ENCODE results near the gene FUT7. TPM values are rescaled to one million over a fixed set of nuclear protein-coding genes. Genes with fewer than 3 reads are reported as not detected.

FUT7 gene, protein sequence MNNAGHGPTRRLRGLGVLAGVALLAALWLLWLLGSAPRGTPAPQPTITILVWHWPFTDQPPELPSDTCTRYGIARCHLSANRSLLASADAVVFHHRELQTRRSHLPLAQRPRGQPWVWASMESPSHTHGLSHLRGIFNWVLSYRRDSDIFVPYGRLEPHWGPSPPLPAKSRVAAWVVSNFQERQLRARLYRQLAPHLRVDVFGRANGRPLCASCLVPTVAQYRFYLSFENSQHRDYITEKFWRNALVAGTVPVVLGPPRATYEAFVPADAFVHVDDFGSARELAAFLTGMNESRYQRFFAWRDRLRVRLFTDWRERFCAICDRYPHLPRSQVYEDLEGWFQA
- total RNA-seq, result not detected in 2 replicates

DNA sequence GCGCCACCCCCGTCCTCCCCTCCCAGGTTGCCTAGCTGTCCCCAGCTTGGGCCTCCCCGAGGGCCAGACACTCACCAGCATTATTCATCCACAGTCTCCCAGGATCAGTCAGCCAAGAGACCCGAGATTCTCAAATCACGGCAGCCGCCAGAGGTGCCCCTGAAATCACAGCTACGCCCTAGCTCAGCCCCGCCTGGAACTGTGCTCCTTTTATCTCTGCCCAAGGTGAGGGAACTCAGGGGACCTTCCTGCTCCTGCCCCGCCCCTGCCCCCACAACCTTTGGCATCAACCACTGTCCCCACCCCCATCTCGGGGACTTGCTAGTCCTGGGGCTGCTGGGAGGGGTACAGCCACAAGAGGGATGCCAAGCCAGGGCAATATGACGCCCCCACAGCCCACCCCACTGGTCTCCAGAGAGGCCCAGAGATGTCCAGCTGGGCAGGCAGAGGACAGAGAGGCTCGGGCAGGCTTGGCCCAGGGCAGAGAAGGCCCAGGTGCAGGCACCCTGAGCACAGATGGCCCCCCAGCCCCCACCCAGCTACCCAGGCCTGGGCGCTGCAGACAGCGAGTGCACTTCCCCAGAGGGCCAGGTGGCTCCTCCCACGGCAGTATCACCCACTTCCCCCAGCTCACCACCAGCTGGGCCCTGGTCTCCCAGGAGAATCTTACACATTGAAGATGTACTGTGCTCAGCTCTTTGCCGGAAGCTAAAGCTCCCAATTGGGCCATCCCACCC is at the start of gene FUT7:
Gene FUT7, minus strand, starts transcription at position 185 of the 737 bp plus-strand sequence. Its CDS starts 97 bp downstream, at position 88.

DNA sequence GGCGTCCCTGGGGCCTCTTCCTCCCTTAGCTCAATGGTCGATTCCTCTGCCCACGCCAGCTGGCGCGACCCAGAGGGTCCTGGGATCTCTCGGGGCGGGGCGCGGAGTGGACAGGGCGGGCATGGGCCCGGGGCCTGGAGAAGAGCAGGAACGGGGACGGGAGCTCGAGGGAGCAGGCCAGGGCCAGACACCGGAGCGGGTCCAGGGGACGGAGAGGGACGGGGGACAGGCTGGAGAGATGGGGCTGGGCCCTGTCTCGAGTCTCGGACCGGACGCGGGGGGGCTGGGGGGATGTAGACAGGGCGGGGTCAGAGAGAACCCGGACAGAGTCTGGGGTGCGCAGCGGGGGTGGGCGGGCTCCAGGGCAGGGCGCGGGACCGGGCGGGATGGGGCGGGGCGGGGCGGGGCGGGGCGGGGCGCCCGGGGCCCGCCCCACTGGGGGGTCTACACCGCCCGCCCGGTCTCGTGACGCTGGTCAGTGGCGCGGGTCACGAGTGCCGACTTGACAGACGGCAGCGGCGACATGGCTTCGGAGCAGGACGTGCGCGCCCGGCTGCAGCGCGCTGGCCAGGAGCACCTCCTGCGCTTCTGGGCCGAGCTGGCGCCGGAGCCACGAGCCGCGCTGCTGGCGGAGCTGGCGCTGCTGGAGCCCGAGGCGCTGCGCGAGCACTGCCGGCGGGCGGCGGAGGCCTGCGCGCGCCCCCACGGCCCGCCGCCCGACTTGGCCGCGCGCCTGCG is 45.3 kb upstream of the FUT7 start, which contains the start of gene UAP1L1:
Gene UAP1L1, plus strand, starts transcription at position 508 of the 738 bp plus-strand sequence. Its CDS starts 16 bp downstream, at position 524.

DNA sequence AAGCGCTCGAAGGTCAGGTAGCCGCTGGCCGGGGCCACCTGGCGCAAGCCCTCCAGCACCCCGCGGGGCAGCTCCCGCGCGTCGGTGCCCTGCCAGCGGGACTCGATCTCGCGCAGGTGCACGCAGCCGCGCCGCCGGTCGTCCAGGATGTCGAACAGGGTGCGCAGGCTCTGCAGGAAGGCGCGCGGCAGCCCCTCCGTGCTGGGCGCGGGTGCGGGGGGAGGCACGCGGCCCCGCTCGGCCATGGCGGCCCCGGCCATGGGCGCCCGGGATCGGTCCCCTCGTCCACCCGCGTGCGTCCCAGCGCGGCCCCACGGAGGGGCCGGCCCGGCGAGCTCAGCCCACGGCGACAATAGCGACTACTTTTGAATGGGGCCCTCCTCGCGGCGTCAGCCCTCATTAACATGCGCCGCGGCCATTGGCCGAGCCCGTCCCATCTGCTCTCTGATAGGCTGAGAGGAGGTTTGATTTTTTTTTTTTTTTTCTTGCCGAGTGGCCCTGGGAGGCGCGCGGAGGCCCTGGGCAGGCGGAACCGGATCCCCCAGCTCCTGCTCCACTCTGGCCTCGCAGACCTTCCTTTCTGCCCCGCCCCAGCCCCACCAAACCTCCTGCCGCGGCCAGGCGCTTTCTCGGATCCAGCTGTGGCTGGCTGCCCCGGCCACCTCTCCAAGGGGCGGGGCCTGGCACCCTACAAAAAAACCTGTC is 38.5 kb upstream of the FUT7 start, which contains the start of gene SAPCD2:
Gene SAPCD2, minus strand, starts transcription at position 357 of the 705 bp plus-strand sequence. Its CDS starts 97 bp downstream, at position 260.

DNA sequence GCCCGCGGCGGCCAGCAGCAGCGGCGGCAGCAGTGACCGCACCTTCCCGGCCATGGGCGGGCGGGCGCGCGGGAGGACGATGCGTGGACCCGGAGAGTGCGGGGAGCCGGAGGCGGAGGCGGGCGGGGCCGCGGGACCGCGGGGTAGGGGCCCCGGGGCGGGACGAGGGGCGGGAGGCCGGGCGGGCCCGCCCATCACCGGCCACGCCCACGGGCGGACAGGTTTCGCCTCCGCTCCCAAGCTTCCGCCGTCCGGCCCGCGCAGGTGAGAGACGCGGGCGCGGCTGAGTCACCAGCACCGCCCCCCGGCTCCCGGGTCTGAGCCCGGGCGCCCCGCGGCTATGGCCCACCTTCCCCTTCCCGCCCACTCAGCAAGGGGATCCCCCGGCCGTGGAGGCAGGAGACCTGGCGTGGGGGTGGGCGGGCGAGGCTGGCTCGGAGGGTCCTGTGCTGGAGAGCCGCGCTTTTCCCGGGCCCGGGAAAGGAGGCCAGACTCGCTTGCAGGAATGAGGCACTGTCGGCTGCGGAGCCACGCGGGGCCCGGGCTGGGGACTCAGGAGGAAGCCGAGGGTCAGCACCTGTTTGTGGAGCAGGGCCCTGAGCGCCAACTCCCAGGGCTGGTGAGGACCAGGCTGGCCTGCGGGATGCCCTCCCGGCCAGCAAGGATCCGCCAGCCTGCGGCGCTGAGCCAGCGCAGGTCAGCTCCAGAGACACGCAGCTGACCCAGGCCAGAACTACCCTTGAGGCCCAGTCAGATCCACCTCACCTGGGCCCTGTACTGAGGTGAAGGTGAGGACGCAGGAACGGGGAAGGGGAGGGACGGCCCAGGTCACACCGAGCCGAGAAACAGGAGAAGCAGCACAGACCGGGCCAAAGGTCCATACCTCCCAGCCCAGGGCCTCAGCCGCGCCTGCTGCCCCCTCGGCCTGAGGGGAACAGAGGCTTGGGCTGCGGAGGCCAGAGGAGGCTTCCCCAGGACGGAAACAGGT is 22.4 kb upstream of the FUT7 start, which contains the start of gene ENTPD2:
Gene ENTPD2, minus strand, starts transcription at position 118 of the 988 bp plus-strand sequence. Its CDS starts 64 bp downstream, at position 54.

DNA sequence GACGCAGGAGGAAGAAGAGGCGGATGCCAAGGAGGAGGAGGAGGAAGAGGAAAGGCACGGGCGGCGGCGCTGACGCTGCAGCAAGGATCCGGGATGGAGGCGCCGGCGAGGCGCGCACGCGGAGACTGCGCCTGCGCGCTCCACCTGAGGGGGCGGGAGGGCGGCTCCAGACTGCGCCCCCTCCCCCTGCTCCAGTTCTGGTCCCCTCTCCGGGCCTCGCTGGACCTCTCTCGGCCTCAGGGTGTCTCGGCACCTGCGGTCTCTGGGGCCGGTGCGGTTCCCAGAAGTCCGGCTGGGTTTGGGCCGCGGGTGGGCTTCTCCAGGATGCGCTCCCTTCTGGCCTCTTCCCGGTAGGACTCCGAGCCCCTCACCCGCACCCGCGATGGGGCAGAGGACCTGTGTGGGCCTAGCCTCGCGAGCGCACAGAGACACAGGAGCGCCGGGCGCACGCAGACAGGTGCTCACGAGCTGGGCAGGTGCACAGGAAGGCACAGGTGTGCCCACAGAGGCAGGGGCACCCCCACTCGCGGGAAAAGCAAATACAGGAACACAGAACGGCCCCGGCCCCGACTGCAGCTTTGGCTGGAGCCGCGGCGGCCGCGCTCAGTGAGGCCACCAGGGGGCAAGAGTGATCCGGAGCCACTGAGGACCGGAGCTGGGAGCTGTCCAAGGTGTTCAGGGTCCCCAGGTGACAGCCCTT is 14.3 kb upstream of the FUT7 start, which contains the start of gene NPDC1:
Gene NPDC1, minus strand, starts transcription at position 90 of the 700 bp plus-strand sequence. CDS start 188 bp downstream, outside the sequence.

DNA sequence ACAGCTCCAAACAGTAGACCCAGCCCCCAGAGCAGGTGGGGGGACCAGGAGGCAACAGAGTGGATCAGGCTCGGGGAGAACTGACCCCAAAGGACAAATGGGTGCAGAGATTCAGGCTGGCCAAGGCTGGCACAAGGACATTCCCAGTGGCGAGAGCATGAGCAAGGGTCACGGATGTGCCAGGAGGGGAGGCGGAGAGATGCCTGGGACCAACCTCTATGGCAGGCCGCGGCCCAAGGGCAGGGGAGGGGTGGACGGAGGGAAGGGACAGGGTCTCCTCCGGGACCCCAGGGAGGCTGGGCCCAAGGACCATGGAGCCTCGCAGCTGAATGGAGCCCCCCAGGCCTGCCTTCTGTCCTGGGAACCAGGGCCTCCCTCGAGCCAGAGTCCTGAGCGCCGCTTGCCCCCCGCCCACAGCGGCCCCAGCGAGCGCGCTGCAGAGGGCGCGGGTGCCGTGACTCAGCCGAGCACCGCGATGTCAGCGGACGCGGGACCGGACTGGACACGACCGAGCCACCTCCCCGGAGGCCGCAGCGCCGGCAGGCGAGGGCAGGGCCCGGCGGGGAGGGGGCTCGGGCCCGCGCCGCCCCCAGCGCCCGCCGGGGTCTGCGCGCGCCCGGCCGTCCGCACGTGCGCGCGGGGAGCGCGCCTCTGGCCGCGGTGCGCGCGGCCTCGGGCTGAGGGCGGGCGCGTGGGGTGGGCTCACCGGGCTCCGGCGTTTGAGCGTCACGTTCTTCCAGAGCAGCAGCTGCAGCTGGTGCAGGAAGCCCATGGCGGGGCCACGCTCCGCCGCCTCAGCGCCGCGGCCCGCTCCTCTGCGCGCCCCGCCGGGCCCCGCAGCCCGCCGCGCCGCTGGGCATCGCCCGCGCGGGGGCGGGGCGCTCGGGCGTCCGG is 4.3 kb downstream of the FUT7 start, which contains the start of gene ABCA2:
Gene ABCA2, minus strand, starts transcription at position 869 of the 894 bp plus-strand sequence. Its CDS starts 97 bp downstream, at position 772.

DNA sequence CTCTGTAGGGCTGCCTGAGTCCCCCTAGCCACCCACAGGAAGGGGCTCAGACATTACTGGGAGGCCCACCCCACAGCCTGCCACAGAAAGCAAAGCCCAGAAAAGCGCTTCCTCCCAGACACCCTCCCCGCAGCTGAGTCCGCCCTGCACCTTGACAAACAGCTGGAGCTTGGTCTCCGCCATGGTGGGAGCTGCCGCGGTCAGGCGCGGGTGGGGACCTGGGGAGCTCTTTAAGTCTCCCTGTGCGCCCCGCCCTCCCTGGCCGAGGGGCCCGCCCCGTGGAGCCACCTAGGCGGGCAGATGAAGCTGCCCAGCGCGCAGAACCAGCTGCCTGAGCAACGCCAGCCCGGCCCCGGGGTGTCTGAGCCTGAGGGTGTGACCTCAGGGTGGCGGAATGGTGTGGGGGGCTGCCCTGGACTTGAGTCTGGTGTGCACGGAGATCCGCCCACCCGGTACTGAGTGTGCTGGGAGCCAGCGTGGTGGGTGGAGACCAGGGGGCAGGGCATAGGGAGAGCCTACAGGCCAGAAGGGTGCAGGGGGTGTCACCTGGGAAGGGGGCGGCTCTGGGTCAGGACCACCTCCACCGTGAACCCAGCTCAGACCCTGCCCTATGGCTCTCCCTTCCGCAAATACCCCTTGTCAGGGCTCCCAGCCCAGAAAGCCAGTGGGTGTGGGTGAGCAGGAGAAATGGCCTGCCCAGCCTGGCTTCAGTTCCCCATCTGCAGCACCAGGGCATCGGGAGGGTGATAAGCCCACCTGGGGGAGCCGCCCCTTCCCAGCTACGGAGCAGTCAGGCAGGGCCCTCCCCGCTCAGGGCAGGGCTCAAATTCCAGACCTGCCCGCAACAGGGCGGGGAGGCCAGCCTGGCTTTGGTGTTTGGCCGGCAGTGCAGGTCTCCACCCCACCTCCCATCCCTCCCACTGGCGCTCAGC is 35.3 kb downstream of the FUT7 start, which contains the start of gene CLIC3:
Gene CLIC3, minus strand, starts transcription at position 208 of the 932 bp plus-strand sequence. Its CDS starts 25 bp downstream, at position 183.

DNA sequence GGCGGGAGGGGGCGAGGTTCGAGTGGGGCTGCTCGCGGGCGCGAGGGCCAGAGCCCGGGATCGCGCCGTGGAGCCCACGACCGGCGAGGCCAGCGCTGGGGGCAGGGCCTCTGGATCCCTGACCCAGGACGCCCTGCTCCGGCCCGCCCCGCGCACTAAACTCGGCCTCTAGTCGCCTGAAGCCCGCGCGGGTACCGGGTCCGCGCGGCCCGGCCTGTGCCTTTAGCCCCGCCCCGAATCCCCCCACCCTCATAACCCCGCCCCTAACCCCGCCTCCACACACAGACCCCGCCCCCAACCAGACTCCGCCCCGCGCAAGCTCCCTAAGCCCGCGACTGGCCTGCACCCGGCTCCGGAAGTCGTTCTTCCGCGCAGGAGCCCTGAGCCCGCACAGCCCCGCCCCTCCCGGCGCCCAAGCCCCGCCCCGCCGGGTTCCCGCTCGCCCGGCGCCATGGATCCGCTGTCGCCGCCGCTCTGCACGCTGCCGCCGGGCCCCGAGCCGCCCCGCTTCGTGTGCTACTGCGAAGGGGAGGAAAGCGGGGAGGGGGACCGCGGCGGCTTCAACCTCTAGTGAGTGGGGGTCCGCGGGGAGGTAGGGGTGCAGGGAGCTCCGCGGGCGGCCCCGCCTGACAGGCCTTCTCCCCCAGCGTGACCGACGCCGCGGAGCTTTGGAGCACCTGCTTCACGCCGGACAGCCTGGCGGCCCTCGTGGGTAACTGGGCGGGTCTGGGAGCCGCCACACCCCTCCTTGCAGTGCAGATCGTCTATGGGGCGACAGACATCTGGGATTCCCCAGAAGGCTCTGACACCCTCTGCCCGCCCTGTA is 39.7 kb downstream of the FUT7 start, which contains the start of gene PAXX:
Gene PAXX, plus strand, starts transcription at position 430 of the 826 bp plus-strand sequence. Its CDS starts 22 bp downstream, at position 452.

DNA sequence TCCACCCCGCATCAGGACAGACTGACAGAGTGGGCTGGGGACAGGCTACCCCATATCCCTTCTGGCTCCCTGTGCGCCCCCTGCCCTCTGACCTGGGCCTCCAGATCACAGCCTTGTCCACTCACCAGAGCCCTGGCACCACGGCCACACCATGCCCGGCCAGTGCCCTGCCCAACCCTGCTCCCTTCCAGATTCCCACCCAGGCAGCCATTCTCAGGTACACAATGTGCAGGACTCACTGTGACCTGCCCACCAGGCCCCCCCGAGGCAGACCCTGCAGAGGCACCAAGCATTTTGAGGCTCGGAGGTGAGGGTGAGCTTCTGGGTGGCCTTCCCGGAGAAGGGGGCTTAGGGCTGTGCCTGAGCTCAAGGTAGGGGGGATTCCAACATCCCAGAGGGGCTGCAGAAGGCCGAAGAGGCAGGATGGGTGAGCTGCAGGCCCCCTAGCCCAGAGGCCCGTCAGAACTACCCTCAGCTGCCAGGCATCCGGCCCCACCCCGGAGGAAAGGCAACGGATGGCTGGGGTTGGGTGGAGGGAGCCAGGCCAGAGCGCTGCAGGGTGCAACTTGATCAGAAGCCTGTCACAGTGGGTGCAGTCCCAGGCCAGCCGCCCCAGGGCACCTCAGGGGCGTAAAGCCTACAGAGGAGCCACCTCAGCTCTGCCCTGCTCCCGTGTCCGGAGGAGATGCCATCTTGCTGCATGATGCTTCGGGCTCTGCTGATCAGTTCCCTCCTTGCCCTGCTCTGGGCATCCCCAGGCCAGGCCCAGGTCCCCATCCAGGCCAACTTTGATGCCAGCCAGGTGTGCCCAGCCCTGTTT is 49.4 kb downstream of the FUT7 start, which contains the start of gene LCNL1:
Gene LCNL1, plus strand, starts transcription at position 762 of the 820 bp plus-strand sequence. CDS start 594 bp downstream, outside the sequence.

Other genes with a start within 250 kb of the FUT7 start
- gene TMEM141, start 240.7 kb downstream of the FUT7 start, total RNA-seq, result 41.9 and 66.5 TPM in 2 replicates
- gene CCDC183, start 235.8 kb downstream of the FUT7 start, total RNA-seq, result 0.52 and 0.98 TPM in 2 replicates
- 49.3 and 52.9 TPM in 2 replicates for gene RABL6, start 224.1 kb downstream of the FUT7 start, total RNA-seq
- gene AJM1, start 189.6 kb downstream of the FUT7 start, total RNA-seq, result 0.60 and 0.65 TPM in 2 replicates
- gene PHPT1, start 182.7 kb downstream of the FUT7 start, total RNA-seq, result 185 and 194 TPM in 2 replicates
- 0.52 and 0.65 TPM in 2 replicates for gene MAMDC4, start 179.7 kb downstream of the FUT7 start, total RNA-seq
- 286 and 317 TPM in 2 replicates for gene EDF1, start 165.8 kb downstream of the FUT7 start, total RNA-seq
- 12.7 and 18.0 TPM in 2 replicates for gene TRAF2, start 145.6 kb downstream of the FUT7 start, total RNA-seq
- gene FBXW5, start 87.3 kb downstream of the FUT7 start, total RNA-seq, result 140 and 161 TPM in 2 replicates
- 0.54 and 0.77 TPM in 2 replicates for gene C8G, start 86.8 kb downstream of the FUT7 start, total RNA-seq
- gene LCN12, start 79.8 kb downstream of the FUT7 start, total RNA-seq, result 0.11 TPM in 1 of 2 replicates, not detected in the other
- 0.43 and 2.8 TPM in 2 replicates for gene PTGDS, start 54.6 kb downstream of the FUT7 start, total RNA-seq
- gene LCNL1, start 49.1 kb downstream of the FUT7 start, total RNA-seq, result under 0.01 TPM in 1 of 2 replicates, not detected in the other
- gene PAXX, start 39.7 kb downstream of the FUT7 start, total RNA-seq, result 8.0 and 9.2 TPM in 2 replicates
- gene CLIC3, start 35.5 kb downstream of the FUT7 start, total RNA-seq, result not detected in 2 replicates
- 4.8 and 6.8 TPM in 2 replicates for gene ABCA2, start 3.9 kb downstream of the FUT7 start, total RNA-seq
- 4.8 and 8.2 TPM in 2 replicates for gene NPDC1, start 14.1 kb upstream of the FUT7 start, total RNA-seq
- not detected in 2 replicates for gene ENTPD2, start 22.0 kb upstream of the FUT7 start, total RNA-seq
- 2.0 and 2.5 TPM in 2 replicates for gene SAPCD2, start 38.5 kb upstream of the FUT7 start, total RNA-seq
- gene UAP1L1, start 45.4 kb upstream of the FUT7 start, total RNA-seq, result 19.7 and 21.1 TPM in 2 replicates
- 54.2 and 55.7 TPM in 2 replicates for gene MAN1B1, start 54.9 kb upstream of the FUT7 start, total RNA-seq
- 77.3 and 94.1 TPM in 2 replicates for gene DPP7, start 82.6 kb upstream of the FUT7 start, total RNA-seq
- under 0.01 TPM in 1 of 2 replicates, not detected in the other for gene GRIN1, start 107.1 kb upstream of the FUT7 start, total RNA-seq
- gene LRRC26, start 138.0 kb upstream of the FUT7 start, total RNA-seq, result not detected in 2 replicates
- gene TMEM210, start 140.0 kb upstream of the FUT7 start, total RNA-seq, result 0.09 TPM in 1 of 2 replicates, not detected in the other
- 19.9 and 20.9 TPM in 2 replicates for gene ANAPC2, start 156.5 kb upstream of the FUT7 start, total RNA-seq
- 81.8 and 83.4 TPM in 2 replicates for gene SSNA1, start 156.6 kb upstream of the FUT7 start, total RNA-seq
- 2.3 and 3.4 TPM in 2 replicates for gene TPRN, start 168.7 kb upstream of the FUT7 start, total RNA-seq
- 21.4 and 23.5 TPM in 2 replicates for gene TMEM203, start 173.6 kb upstream of the FUT7 start, total RNA-seq
- gene NDOR1, start 173.6 kb upstream of the FUT7 start, total RNA-seq, result 2.1 and 2.2 TPM in 2 replicates
- 0.09 and 0.11 TPM in 2 replicates for gene RNF208, start 190.2 kb upstream of the FUT7 start, total RNA-seq
- gene CYSRT1, start 193.1 kb upstream of the FUT7 start, total RNA-seq, result 0.22 and 0.26 TPM in 2 replicates
- gene RNF224, start 195.4 kb upstream of the FUT7 start, total RNA-seq, result not detected in 2 replicates
- gene SLC34A3, start 198.8 kb upstream of the FUT7 start, total RNA-seq, result not detected in 2 replicates
- gene TUBB4B, start 209.2 kb upstream of the FUT7 start, total RNA-seq, result 76.1 and 80.8 TPM in 2 replicates
- 0.54 TPM in 1 of 2 replicates, not detected in the other for gene STPG3, start 219.2 kb upstream of the FUT7 start, total RNA-seq
- 51.5 and 52.8 TPM in 2 replicates for gene NELFB, start 223.2 kb upstream of the FUT7 start, total RNA-seq
- 24.7 and 25.0 TPM in 2 replicates for gene TOR4A, start 245.6 kb upstream of the FUT7 start, total RNA-seq

Data from dermis lymphatic vessel endothelial cell (primary cell).